Prostate gland (tissue), 2 donors: ENCODE results near the gene CCDC157. TPM values are rescaled to one million over a fixed set of nuclear protein-coding genes. Genes with fewer than 3 reads are reported as not detected.

ENCODE experiments used
- DNase-seq: peaks from one replicate; pipeline ENCODE4 v3.0.0-alpha.2; 2019; ENCODE audit warnings: low spot score
- H3K27ac ChIP-seq, 2 donors: fragments of 200-600 bp; sonication (generic); 2 replicates each; pipeline ENCODE4 v1.5.1; 2017 to 2019
- H3K27me3 ChIP-seq: fragments of 200-600 bp; sonication (generic); replicated peaks from 2 replicates; pipeline ENCODE4 v1.5.1; 2019; ENCODE audit not compliant: insufficient read depth
- H3K36me3 ChIP-seq, 2 donors: fragments of 200-600 bp; sonication (generic); 1 replicate in 1 of 2; 2 replicates in 1 of 2; pipeline versions ENCODE4 v1.5.1 to v1.8.1; 2017 to 2019
- H3K4me1 ChIP-seq: fragments of 200-600 bp; sonication (generic); replicated peaks from 2 replicates; pipeline ENCODE4 v1.5.1; 2019
- H3K4me3 ChIP-seq, 2 donors: fragments of 200-600 bp; sonication (generic); 2 replicates each; pipeline ENCODE4 v1.5.1; 2017 to 2019
- H3K9me3 ChIP-seq: fragments of 200-600 bp; sonication (generic); 2 replicates; pipeline ENCODE4 v1.5.1; 2017
- POLR2A ChIP-seq: fragments of 450-650 bp; IDR thresholded peaks from one replicate; pipeline ENCODE4 v1.6.1; 2016; ENCODE audit warnings: antibody characterized with exemption, mild to moderate bottlenecking
- POLR2AphosphoS5 ChIP-seq: sonication (generic); formaldehyde crosslinking; IDR thresholded peaks from one replicate; pipeline ENCODE4 v1.6.1; 2017; ENCODE audit warnings: antibody characterized with exemption
- WGBS: methylation state at CpG from one replicate; pipeline ENCODE4 v1.1.5; 2018; 5-methylcytosine and 5-hydroxymethylcytosine counted together
- intact Hi-C: fragments of 100-400 bp; cut with DNase I; formaldehyde crosslinking; loops from one replicate; pipeline ENCODE4 v1.14.2; 2022
- total RNA-seq, 2 donors: library from RNA; depleted of rRNA; stranded (reverse); fragments of >200 nt; gene quantifications; one replicate each; pipeline ENCODE4 v1.1.0, GENCODE V29; 2016
- TF ChIP-seq, protein P1 (sequence below), 4 experiments: fragments of 200-600 bp in 2 of 4; fragments of 450-650 bp in 2 of 4; sonication (generic) in 2 of 4; IDR thresholded peaks; 1 replicate in 3 of 4; 2 replicates in 1 of 4; pipeline ENCODE4 v1.5.1; 2016 to 2019; ENCODE audit warnings: antibody characterized with exemption in 4 of 4, mild to moderate bottlenecking in 2 of 4, moderate library complexity in 2 of 4

CCDC157 gene
- total RNA-seq, 2 donors from 2014 or later, result 3.5 to 28.6 TPM

- no peak overlapping the region for H3K27ac ChIP-seq
- DNase-seq, result no peak
- H3K36me3 ChIP-seq, result no peaks in the 10 kb centered on the region
- intact Hi-C loops, result no loop called here
- 96% methylated on average over 20 of the region's 20 CpGs for WGBS
- no peaks in the 10 kb centered on the region for H3K9me3 ChIP-seq
- no peaks in the 10 kb centered on the region for H3K27me3 ChIP-seq
- no peaks in the 10 kb centered on the region for H3K4me1 ChIP-seq
- H3K4me3 ChIP-seq, result no peak overlapping the region
- TF ChIP-seq, protein P1, sequence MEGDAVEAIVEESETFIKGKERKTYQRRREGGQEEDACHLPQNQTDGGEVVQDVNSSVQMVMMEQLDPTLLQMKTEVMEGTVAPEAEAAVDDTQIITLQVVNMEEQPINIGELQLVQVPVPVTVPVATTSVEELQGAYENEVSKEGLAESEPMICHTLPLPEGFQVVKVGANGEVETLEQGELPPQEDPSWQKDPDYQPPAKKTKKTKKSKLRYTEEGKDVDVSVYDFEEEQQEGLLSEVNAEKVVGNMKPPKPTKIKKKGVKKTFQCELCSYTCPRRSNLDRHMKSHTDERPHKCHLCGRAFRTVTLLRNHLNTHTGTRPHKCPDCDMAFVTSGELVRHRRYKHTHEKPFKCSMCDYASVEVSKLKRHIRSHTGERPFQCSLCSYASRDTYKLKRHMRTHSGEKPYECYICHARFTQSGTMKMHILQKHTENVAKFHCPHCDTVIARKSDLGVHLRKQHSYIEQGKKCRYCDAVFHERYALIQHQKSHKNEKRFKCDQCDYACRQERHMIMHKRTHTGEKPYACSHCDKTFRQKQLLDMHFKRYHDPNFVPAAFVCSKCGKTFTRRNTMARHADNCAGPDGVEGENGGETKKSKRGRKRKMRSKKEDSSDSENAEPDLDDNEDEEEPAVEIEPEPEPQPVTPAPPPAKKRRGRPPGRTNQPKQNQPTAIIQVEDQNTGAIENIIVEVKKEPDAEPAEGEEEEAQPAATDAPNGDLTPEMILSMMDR (IDR thresholded peaks at IDR 0.05), result no peak
- TF ChIP-seq POLR2A (no peak), POLR2AphosphoS5 (no peak)
These were observed 23.2 kb downstream of the CCDC157 start for GRCh38 chr22:30380011-30380410.

DNA sequence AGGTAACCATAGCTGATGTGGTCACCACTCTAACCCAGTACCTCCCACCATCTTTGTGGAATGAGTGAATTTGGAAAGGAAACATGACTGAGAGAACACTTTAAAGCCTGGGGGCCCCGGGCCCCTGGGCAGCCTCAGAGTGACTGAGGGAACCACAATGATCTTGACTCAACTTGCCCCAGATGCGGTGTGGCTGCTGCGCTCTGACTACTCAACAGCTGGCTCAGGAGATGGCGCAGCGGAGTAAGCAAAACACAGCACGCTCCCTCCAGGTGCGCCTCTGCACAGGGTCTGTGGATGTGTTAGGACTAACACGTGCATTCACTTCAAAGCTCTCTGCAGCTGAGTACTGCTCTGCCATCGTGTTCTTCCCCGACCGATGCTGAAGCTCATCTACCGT, 24.5 kb downstream of the CCDC157 start:
- no peak overlapping the region for H3K27ac ChIP-seq
- TF ChIP-seq POLR2AphosphoS5 (no peak), POLR2A (no peak)
- TF ChIP-seq, protein P1 (IDR thresholded peaks at IDR 0.05), result no peak
- H3K27me3 ChIP-seq, result no peaks in the 10 kb centered on the region
- intact Hi-C loops, result no loop called here
- no peaks in the 10 kb centered on the region for H3K4me1 ChIP-seq
- whole genome bisulfite sequencing, result 88% methylated on average over 12 of the region's 12 CpGs
- no peak overlapping the region for H3K4me3 ChIP-seq
- no peaks in the 10 kb centered on the region for H3K9me3 ChIP-seq
- no peaks in the 10 kb centered on the region for H3K36me3 ChIP-seq
- no peak for DNase-seq

DNA sequence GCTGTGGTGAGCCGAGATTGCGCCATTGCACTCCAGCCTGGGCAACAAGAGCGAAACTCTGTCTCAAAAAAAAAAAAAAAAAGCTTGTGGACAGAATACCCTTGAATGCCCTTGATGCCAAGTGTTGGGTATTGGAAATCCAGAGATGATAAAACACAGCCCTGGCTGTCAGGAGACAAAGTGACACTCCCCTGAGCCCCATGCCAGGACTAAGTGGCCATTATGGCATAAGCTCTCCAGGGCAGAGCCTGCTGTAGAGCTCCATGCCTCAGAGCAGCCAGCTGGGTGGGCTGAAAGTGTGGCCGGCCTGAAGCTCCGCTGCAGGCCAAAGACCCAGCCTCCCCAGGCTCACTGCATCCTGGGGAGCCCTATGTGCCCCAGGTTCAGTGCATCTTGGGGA, 25.5 kb downstream of the CCDC157 start:
- WGBS, result 88% methylated on average over 5 of the region's 5 CpGs
- no peaks in the 10 kb centered on the region for H3K9me3 ChIP-seq
- no peaks in the 10 kb centered on the region for H3K4me1 ChIP-seq
- TF ChIP-seq, protein P1 (IDR thresholded peaks at IDR 0.05), result no peak
- no peak for TF ChIP-seq POLR2AphosphoS5
- TF ChIP-seq POLR2A, result no peak
- no peak for DNase-seq
- intact Hi-C loops, result no loop called here
- H3K36me3 ChIP-seq, result no peaks in the 10 kb centered on the region
- no peak overlapping the region for H3K4me3 ChIP-seq
- no peaks in the 10 kb centered on the region for H3K27me3 ChIP-seq
- no peak overlapping the region for H3K27ac ChIP-seq

GRCh38 chr22:30383061-30383460, 26.3 kb downstream of the CCDC157 start:
- no peaks in the 10 kb centered on the region for H3K36me3 ChIP-seq
- H3K9me3 ChIP-seq, result no peaks in the 10 kb centered on the region
- intact Hi-C loops, result no loop called here
- no peaks in the 10 kb centered on the region for H3K27me3 ChIP-seq
- no peak for DNase-seq
- no peak overlapping the region for H3K27ac ChIP-seq
- H3K4me1 ChIP-seq, result no peaks in the 10 kb centered on the region
- TF ChIP-seq POLR2AphosphoS5, result no peak
- TF ChIP-seq, protein P1 (IDR thresholded peaks at IDR 0.05), result no peak
- no peak for TF ChIP-seq POLR2A
- 84% methylated on average over 3 of the region's 3 CpGs for WGBS
- H3K4me3 ChIP-seq, result no peak overlapping the region

- TF ChIP-seq, protein P1 (IDR thresholded peaks at IDR 0.05), result no peak
- no peak for TF ChIP-seq POLR2AphosphoS5
- no peak for TF ChIP-seq POLR2A
- Histone ChIP-seq H3K4me3 (no peak overlapping the region), H3K36me3 (no peaks in the 10 kb centered on the region), H3K27me3 (no peaks in the 10 kb centered on the region), H3K9me3 (no peaks in the 10 kb centered on the region), H3K4me1 (no peaks in the 10 kb centered on the region), H3K27ac (no peak overlapping the region)
- intact Hi-C loops, result loop anchor here (1.0 to 2.0 kb wide), 3 partner anchors 29 to 277 kb away; partner anchors contain the start of genes CCDC157 and SF3A1
- DNase-seq, result no peak
- WGBS, result 94% methylated on average over 10 of the region's 10 CpGs
These were observed 29.1 kb downstream of the CCDC157 start for GRCh38 chr22:30385942-30386341.
